ENCODE data around the gene ZNF771.
A peak's percentile ranks its signal among the peaks of the same experiment; 100 is the strongest.

ZNF771 gene

GRCh38 chr16:30380072-30380802, 27.2 kb upstream of the ZNF771 start:
- Histone ChIP-seq H2AFZ (ENCODE audit: low read depth, low read length, severe bottlenecking) (no peak overlapping the region), H3K9me3 (ENCODE audit: insufficient read depth, low read length) (no peaks in the 10 kb centered on the region), H3K79me2 (ENCODE audit: insufficient read depth, low read length) (peaks cover 13% of the 10 kb centered on the region), H3K9ac (ENCODE audit: low read length) (no peak overlapping the region), H3K4me3 (ENCODE audit: insufficient read depth, low read length, poor library complexity, severe bottlenecking) (no peak overlapping the region), H3K36me3 (ENCODE audit: low read length) (no peaks in the 10 kb centered on the region), H3K9me2 (replicated peaks; ENCODE audit: insufficient read depth, low read length) (no peaks in the 10 kb centered on the region), H4K20me1 (ENCODE audit: low read depth, low read length) (no peaks in the 10 kb centered on the region), H3K27me3 (ENCODE audit: low read length) (no peaks in the 10 kb centered on the region), H3K4me2 (ENCODE audit: low read depth, low read length, poor library complexity, severe bottlenecking) (peak overlapping the region; percentile 96), H3K27ac (ENCODE audit: low read depth, low read length) (peak overlapping the region; percentile 76), H3F3A (ENCODE audit: insufficient read depth) (peaks cover 22% of the 10 kb centered on the region)
- TF ChIP-seq EZH2phosphoT487 (conservative IDR thresholded peaks at IDR 0.05; ENCODE audit: low read length): no peak
- TF ChIP-seq CTCF (IDR thresholded peaks at IDR 0.05; ENCODE audit: insufficient read depth, low read length, poor library complexity, severe bottlenecking): no peak

- Histone ChIP-seq H2AFZ (ENCODE audit: low read depth, low read length, severe bottlenecking) (no peak overlapping the region), H3K36me3 (ENCODE audit: low read length) (no peaks in the 10 kb centered on the region), H3F3A (ENCODE audit: insufficient read depth) (peaks cover 22% of the 10 kb centered on the region), H4K20me1 (ENCODE audit: low read depth, low read length) (no peaks in the 10 kb centered on the region), H3K4me3 (ENCODE audit: insufficient read depth, low read length, poor library complexity, severe bottlenecking) (peak overlapping the region; percentile 66), H3K27ac (ENCODE audit: low read depth, low read length) (peak overlapping the region; percentile 76), H3K9me3 (ENCODE audit: insufficient read depth, low read length) (no peaks in the 10 kb centered on the region), H3K4me2 (ENCODE audit: low read depth, low read length, poor library complexity, severe bottlenecking) (peak overlapping the region; percentile 96), H3K27me3 (ENCODE audit: low read length) (no peaks in the 10 kb centered on the region), H3K9me2 (replicated peaks; ENCODE audit: insufficient read depth, low read length) (no peaks in the 10 kb centered on the region), H3K79me2 (ENCODE audit: insufficient read depth, low read length) (peaks cover 13% of the 10 kb centered on the region), H3K9ac (ENCODE audit: low read length) (peak overlapping the region; percentile 77; the same call in 1 of the 2 replicates)
- TF ChIP-seq CTCF (IDR thresholded peaks at IDR 0.05; ENCODE audit: insufficient read depth, low read length, poor library complexity, severe bottlenecking) (no peak), EZH2phosphoT487 (conservative IDR thresholded peaks at IDR 0.05; ENCODE audit: low read length) (no peak)
Measured at GRCh38 chr16:30380803-30381208, 26.6 kb upstream of the ZNF771 start.

- H3K9me2 ChIP-seq (replicated peaks; ENCODE audit: insufficient read depth, low read length): no peaks in the 10 kb centered on the region
- no peak overlapping the region for H2AFZ ChIP-seq (ENCODE audit: low read depth, low read length, severe bottlenecking)
- H3K9ac ChIP-seq (ENCODE audit: low read length): peak overlapping the region; percentile 77
- peak overlapping the region; percentile 96 for H3K4me2 ChIP-seq (ENCODE audit: low read depth, low read length, poor library complexity, severe bottlenecking)
- no peaks in the 10 kb centered on the region for H3K9me3 ChIP-seq (ENCODE audit: insufficient read depth, low read length)
- H4K20me1 ChIP-seq (ENCODE audit: low read depth, low read length): no peaks in the 10 kb centered on the region
- no peak for TF ChIP-seq EZH2phosphoT487 (conservative IDR thresholded peaks at IDR 0.05; ENCODE audit: low read length)
- no peak for TF ChIP-seq CTCF (IDR thresholded peaks at IDR 0.05; ENCODE audit: insufficient read depth, low read length, poor library complexity, severe bottlenecking)
- H3K79me2 ChIP-seq (ENCODE audit: insufficient read depth, low read length): peaks cover 13% of the 10 kb centered on the region
- H3K27ac ChIP-seq (ENCODE audit: low read depth, low read length): peak overlapping the region; percentile 76
- no peaks in the 10 kb centered on the region for H3K36me3 ChIP-seq (ENCODE audit: low read length)
- H3K4me3 ChIP-seq (ENCODE audit: insufficient read depth, low read length, poor library complexity, severe bottlenecking): peak overlapping the region; percentile 66
- H3F3A ChIP-seq (ENCODE audit: insufficient read depth): peaks cover 22% of the 10 kb centered on the region
- no peaks in the 10 kb centered on the region for H3K27me3 ChIP-seq (ENCODE audit: low read length)
Measured at GRCh38 chr16:30381291-30382041, 25.9 kb upstream of the ZNF771 start.

All from SU-DHL-6 (cell line).